SHP77 (cell line): ENCODE data around the gene DMPK.
A peak's percentile ranks its signal among the peaks of the same experiment; 100 is the strongest.

Source experiments
- DNase-seq, 2 experiments: peaks; one replicate each; lab custom pipeline; 2025; lab: John Stamatoyannopoulos, UW

The DMPK gene

DNA sequence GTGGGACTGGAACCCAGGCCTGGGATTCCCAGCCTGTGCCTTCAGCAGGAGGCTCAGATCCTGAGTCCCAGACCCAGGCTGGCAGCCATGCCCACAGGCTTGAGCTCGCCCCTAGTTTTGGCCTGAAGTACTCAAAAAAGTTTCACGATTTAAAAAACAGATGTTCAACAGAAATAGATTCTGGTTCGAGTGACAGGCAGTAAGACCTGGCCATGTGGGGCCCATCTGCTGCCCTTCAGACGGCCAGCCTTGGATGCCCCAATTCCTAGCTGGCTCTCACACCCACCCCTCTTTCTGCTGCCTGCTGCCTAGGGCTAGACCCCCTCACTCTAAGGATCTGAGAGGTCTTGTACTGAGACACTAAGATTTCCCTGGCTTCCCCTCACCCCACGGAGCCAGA lies 2.8 kb upstream of the DMPK start:
- no peak for DNase-seq

- no peak for DNase-seq
Measured at GRCh38 chr19:45784096-45784495, 1.8 kb upstream of the DMPK start.

DNA sequence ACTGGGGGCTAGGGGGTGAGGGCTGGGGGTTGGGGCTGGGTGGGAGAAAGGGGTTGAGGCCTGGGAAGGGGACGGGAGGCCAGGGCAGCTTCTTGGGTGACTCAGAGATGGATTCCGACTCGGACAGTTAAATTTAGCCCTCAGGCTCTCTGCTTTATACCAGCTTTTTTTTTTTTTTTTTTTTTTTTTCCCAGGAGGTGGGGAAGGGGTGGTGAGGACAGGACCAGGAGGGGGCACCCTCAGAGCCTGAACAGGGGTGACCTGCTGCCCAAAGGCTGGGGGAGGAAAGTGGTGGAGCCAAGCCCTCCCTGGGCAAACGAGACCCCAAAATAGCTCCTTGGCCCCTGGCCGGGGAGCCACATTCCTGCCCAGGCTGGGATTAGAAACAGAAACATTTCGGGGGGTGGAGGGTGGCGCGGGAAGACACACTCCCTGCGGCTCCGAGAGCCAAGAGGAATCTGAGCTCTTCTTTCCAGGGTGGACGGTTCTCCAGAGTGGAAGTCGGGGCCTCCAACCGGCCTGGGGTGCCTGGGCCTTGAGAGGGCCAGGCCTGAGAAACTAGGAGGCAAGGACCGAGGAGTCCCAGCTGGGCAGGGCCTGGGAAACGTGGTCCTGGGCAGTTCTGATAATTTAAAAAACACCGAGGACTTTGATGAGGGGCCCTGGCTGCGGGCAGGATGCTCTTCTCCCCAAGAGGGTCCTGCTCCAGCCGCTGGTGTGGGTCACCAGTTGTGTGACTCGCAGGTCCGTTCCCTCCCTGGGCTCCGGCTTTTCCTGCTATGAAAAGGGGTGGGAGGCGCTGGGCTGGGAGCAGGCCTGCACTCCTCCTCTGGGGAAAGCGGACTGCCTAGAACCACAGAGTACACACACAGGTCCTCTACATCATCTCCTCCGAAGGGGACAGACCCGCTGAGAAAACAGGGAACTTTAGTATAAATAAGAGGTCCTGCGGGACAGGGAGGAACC lies 813 bp upstream of the DMPK start:
- DNase-seq: peak in 1 of 2 experiments; percentile 23

GRCh38 chr19:45781214-45782161 lies 802 bp downstream of the DMPK start:
- peak; percentile 79 to 80 for DNase-seq

DNA sequence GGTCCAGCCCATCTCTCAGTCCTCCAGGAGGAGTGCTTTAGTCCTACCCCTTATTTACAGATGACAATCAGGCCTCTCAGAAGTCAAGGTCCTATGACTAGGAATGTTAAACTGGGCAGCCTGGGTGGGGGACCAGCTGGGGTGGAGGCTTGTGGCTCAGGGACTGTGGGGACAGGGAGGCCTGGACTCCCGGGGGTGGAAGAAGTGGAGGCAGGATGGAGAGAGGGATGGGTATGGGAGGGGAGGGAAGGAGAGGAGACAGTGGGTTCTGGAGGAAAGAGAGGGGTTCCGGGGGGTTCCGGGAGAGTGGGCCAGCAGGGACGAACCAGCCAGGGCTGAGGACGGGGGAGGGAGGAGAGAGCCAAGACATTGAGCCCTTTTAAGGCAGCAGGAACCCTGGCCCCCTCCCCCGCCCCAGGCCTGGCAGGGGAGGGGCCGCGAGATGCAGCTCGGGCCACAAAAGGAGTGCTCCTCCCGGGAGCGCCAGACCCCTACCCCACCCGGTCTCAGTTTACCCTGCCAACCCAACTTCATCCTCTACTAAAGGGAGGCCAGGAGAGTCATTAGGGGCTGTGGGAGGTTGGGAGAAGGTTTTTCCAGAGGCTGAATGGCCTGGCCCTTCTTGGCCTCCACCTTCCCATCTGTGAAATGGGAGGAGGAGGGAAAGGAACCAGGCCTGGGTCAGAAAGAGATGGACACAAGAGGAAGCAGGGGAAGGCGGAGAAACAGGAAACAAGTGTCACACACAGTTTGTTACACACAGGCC lies 1.7 kb downstream of the DMPK start:
- no peak for DNase-seq

DNA sequence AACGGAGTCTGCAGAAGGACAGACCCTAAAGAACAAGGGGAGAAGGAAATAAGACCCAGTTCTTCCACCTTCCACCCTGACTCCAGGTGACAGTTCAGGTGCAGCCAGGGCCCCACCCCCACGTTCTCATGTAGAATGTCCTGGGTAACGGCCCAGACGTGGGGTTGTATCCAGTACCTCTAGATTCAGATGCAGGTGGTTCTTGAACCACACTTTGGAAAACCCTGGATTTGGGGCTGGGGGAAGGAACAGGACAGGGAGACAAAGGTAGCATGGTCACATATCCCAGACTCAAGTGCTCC lies 2.2 kb downstream of the DMPK start:
- DNase-seq: no peak

DNA sequence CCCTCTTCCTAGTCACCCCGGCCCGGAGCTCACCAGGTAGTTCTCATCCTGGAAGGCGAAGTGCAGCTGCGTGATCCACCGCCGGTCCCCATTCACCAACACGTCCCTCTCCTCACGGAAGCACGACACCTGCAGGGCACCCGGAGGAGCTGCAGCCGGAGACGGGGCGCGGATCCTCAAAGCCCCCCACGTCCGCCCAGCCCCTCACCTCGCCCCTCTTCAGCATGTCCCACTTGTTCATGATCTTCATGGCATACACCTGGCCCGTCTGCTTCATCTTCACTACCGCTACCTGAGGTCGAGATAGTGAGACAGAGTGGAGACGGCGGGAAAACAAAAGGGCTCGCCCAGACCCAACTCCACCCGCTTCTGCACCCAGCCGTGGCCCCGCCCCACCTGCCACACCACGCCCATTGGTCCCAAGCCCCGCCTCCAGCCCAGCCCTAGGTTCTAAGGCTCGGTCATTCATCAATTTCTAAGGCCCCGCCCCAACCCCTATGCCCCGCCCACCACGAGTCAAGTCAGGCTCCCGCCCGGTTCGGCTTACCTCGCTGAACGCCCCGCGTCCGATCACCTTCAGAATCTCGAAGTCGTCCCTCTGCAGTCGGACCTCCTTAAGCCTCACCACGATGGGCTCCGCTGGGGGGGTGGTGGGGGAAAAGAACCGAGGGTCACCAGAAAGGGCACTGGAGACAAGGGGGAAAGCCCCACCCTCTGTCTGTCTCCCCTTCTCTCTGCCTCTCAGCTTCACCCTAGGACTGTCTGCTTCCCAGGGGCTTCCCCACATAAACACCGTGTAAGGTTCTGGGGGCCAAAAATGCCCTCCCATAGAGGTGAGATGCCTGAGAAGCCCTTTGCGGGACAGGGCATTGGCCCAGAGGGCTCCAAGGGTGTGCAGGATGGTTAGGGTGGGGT lies 2.8 kb downstream of the DMPK start:
- DNase-seq: peak; percentile 69 to 77

DNA sequence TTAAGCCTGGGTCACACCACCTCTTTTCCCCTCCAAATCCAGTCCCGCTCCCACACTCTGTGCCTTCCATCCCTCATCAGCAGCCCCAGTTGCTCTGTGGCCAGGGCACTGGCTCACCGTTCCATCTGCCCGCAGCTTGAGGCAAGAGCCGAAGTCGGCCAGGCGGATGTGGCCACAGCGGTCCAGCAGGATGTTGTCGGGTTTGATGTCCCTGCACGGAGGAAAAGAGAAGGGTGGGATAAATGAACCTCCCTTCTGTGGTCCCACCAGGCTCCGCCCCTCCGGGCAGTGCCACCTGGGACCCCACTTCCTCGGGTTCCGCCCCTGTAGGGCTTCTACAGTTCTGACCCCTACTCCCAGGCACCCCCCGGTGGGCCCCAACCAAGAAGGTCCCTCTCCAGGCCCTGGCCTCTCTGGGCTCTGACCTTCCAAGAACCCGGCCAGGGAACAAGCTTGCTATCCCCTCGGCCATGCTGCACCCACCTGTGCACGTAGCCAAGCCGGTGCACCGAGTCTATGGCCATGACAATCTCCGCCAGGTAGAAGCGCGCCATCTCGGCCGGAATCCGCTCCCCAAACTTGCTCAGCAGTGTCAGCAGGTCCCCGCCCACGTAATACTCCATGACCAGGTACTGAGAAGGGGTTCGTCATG lies 4.2 kb downstream of the DMPK start:
- DNase-seq: no peak

DNA sequence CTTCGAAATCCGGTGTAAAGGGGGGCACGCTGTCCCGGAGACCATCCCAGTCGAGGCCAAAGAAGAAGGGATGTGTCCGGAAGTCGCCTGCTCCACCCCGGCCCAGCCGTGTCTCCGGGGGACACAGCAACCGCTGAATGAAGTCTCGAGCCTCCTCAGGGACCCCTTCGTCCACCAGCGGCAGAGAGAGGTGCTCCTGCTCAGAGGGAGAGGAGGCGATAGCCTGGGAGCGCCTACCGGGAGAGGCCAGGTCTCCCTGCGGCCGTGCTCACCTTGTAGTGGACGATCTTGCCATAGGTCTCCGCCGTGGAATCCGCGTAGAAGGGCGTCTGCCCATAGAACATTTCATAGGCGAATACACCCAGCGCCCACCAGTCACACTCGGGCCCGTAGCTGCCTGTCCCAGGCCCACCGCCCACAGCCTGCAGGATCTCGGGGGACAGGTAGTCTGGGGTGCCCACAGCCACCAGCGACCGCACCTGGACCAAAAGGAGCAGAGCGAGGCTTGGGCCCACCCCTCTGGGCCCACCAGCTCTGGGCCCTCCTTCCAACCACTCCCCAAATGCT lies 4.8 kb downstream of the DMPK start:
- DNase-seq: no peak

DNA sequence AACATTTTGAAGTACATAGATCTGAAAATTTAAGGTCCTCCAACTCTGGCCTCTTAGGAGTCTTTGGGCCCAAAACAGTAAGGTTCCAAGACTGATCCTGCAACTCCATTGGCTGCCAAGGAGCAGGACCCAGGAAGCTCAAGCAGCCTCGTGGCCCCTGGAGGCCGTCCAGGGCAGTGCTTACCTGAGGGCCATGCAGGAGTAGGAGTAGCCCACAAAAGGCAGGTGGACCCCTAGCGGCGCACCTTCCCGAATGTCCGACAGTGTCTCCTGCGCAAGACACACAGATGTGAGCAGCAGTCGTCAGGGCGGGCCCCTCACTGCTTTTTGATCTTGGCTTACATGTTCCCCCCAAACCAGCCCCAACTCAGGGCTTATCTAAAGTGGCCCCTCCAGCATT lies 7.5 kb downstream of the DMPK start:
- DNase-seq: no peak

GRCh38 chr19:45773384-45773783 lies 8.9 kb downstream of the DMPK start:
- no peak for DNase-seq

GRCh38 chr19:45772912-45773311 lies 9.4 kb downstream of the DMPK start:
- DNase-seq: no peak

DNA sequence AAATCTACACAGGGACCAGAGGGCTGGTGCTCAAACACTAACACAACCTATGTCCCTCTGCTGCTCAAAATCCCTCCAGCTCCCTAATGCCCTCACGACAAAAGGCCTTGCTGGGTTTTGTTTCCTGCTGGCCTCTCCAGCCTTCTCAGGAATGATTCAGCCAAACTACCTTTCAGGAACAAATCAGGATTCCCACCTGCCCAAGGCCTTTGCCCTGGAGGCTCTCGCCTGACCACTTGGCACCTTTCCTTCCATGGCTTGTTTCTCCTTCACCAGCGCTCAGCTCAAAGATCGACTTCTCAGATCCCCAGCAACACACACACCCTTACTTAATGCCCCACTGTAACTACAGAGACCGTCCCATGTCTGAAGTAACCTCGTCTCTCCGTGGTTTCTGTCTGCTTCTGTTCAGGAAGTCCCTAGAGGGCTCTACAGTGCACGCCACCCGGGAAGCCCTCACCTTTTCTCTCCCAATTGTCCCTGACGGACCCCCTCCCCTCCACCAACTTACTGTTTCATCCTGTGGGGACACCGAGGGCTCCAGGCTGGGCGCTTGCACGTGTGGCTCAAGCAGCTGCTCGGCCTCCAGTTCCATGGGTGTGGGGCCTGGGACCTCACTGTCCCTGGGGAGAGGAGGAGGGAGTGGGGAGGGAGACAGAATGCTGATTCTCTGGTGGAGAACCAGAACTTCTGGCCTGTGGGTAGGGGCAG lies 10.0 kb downstream of the DMPK start:
- DNase-seq: no peak

DNA sequence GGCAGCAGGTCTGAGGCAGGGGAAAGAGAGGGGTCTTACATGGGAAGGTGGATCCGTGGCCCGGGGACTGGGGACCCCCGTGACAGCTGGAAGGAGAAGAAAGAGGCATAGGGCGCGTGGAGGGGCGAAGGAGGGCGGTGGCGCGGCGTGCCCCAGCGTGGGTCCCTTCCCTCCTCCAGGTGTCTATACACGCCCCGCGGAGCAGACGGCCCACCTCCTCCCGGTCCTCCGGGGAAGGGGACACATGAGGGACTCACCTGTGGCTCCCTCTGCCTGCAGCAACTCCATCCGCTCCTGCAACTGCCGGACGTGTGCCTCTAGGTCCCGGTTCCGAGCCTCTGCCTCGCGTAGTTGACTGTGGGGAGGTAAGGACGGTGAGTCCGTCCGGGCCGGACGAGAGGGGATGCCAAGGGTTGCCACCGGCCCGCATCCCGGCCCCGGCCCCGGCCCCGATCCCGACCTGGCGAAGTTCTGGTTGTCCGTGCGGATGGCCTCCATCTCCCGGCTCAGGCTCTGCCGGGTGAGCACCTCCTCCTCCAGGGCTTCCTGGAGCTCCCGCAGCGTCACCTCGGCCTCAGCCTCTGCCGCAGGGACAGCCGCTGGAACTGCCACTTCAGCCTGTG lies 10.9 kb downstream of the DMPK start:
- no peak for DNase-seq

- peak; percentile 96 to 99 for DNase-seq
Measured at GRCh38 chr19:45770192-45771101, 11.8 kb downstream of the DMPK start.

- DNase-seq: no peak
Measured at GRCh38 chr19:45769821-45770191, 12.5 kb downstream of the DMPK start.

GRCh38 chr19:45768984-45769782 lies 13.1 kb downstream of the DMPK start, which contains the start of gene SIX5:
Gene SIX5, minus strand, starts transcription at chr19:45769252. Its CDS starts 408 bp downstream, at chr19:45768844.
- peak; percentile 88 to 93 for DNase-seq
